Measurements from ENCODE around the gene KCNJ3.

Gene KCNJ3

DNA sequence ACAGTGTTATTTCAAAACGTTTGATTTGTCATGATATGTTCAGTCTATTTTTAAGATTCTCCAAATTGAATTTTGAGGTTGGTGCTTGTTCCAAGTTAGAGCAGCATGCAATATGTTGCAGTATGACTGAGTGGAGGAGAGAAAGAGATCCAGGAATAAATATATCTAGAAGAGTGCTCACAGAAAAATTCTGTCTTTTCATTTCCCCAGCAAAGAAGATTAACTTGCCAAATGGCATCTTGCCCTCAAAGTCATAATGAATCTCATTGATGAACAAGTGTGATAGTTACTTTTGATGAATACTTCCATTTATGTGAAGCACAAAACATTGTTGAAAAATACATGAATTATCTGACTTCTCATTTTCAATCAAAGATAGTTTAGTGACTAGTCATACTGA lies 95.9 kb downstream of the KCNJ3 start:
- Histone ChIP-seq H3K4me1 (ENCODE audit: insufficient read depth, poor library complexity, severe bottlenecking) (no peaks in the 10 kb centered on the region), H3K9me3 (ENCODE audit: severe bottlenecking) (no peaks in the 10 kb centered on the region), H3K27ac (ENCODE audit: poor library complexity, severe bottlenecking) (no peak overlapping the region), H3K4me3 (ENCODE audit: severe bottlenecking) (no peak overlapping the region), H3K27me3 (ENCODE audit: insufficient read depth, poor library complexity, severe bottlenecking) (peaks cover 3% of the 10 kb centered on the region), H3K36me3 (ENCODE audit: low read depth) (no peaks in the 10 kb centered on the region)
- ATAC-seq (ENCODE audit: low read depth) (no peak), DNase-seq (ENCODE audit: low spot score) (no peak)
- TF ChIP-seq, protein P1, sequence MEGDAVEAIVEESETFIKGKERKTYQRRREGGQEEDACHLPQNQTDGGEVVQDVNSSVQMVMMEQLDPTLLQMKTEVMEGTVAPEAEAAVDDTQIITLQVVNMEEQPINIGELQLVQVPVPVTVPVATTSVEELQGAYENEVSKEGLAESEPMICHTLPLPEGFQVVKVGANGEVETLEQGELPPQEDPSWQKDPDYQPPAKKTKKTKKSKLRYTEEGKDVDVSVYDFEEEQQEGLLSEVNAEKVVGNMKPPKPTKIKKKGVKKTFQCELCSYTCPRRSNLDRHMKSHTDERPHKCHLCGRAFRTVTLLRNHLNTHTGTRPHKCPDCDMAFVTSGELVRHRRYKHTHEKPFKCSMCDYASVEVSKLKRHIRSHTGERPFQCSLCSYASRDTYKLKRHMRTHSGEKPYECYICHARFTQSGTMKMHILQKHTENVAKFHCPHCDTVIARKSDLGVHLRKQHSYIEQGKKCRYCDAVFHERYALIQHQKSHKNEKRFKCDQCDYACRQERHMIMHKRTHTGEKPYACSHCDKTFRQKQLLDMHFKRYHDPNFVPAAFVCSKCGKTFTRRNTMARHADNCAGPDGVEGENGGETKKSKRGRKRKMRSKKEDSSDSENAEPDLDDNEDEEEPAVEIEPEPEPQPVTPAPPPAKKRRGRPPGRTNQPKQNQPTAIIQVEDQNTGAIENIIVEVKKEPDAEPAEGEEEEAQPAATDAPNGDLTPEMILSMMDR (IDR thresholded peaks at IDR 0.05; ENCODE audit: poor library complexity, severe bottlenecking): no peak

DNA sequence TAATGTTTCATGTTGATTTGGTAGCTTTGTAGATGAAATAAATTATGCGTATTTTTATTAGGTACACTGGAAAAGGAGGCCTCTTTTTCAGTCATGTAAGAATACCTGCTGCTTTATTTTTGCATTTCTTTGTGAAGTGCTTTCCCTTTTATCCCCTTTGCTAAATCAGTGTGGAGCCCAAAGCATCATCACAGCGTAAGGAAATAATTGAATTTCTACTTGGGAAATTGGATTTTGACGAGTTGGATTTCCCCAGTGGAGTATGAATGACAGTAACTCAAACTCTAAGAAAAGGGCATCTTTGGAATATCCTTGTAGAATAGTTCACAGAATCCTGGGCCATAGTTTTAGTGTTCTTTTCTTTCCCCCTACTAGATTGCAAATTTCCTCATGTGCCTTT lies 97.2 kb downstream of the KCNJ3 start:
- H3K36me3 ChIP-seq (ENCODE audit: low read depth): no peaks in the 10 kb centered on the region
- H3K27me3 ChIP-seq (ENCODE audit: insufficient read depth, poor library complexity, severe bottlenecking): peaks cover 3% of the 10 kb centered on the region
- no peak overlapping the region for H3K27ac ChIP-seq (ENCODE audit: poor library complexity, severe bottlenecking)
- ATAC-seq (ENCODE audit: low read depth): no peak
- no peak overlapping the region for H3K4me3 ChIP-seq (ENCODE audit: severe bottlenecking)
- H3K9me3 ChIP-seq (ENCODE audit: severe bottlenecking): no peaks in the 10 kb centered on the region
- DNase-seq (ENCODE audit: low spot score): no peak
- no peaks in the 10 kb centered on the region for H3K4me1 ChIP-seq (ENCODE audit: insufficient read depth, poor library complexity, severe bottlenecking)
- TF ChIP-seq, protein P1 (IDR thresholded peaks at IDR 0.05; ENCODE audit: poor library complexity, severe bottlenecking): no peak

DNA sequence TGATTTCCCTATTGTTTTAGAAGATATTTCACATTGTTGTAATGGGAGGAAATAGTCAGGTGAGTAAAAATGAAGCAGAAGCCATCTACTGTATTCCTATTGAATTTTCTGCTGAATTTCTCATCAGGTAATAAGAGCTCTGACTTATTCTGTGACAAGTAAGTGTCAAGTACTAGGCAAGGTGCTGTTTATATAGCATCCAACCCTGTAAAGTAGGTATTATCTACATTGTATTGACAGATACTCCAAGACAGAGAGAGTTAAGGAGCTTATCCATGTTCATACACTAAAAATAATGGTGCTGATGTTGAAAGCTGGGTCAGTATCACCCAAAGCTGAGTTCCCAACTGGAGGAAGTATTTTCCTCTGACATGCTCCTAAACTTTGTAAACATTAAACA lies 106.0 kb downstream of the KCNJ3 start:
- Histone ChIP-seq H3K27me3 (ENCODE audit: insufficient read depth, poor library complexity, severe bottlenecking) (no peaks in the 10 kb centered on the region), H3K36me3 (ENCODE audit: low read depth) (no peaks in the 10 kb centered on the region), H3K4me1 (ENCODE audit: insufficient read depth, poor library complexity, severe bottlenecking) (no peaks in the 10 kb centered on the region), H3K27ac (ENCODE audit: poor library complexity, severe bottlenecking) (no peak overlapping the region), H3K4me3 (ENCODE audit: severe bottlenecking) (no peak overlapping the region), H3K9me3 (ENCODE audit: severe bottlenecking) (no peaks in the 10 kb centered on the region)
- TF ChIP-seq, protein P1 (IDR thresholded peaks at IDR 0.05; ENCODE audit: poor library complexity, severe bottlenecking): no peak
- no peak for ATAC-seq (ENCODE audit: low read depth)
- DNase-seq (ENCODE audit: low spot score): no peak

DNA sequence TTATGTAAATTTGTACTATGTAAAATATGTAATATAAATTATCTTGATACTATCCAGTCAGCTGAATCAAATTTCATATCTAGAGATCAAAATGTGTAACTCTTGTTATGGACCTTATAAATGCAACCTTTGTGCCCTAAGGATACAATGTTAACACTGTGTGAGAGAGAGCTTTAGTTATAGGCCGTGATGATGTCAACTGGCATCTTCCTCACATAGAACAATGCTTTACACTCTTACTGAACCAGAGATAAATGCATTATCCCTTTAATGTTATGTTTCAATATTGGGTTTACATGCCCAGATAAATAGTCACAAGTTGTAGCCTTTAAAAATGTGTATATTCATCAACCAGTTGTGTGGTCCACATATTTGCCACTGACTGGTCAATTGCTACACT lies 115.1 kb downstream of the KCNJ3 start:
- no peaks in the 10 kb centered on the region for H3K27me3 ChIP-seq (ENCODE audit: insufficient read depth, poor library complexity, severe bottlenecking)
- no peaks in the 10 kb centered on the region for H3K36me3 ChIP-seq (ENCODE audit: low read depth)
- ATAC-seq (ENCODE audit: low read depth) (no peak), DNase-seq (ENCODE audit: low spot score) (no peak)
- TF ChIP-seq, protein P1 (IDR thresholded peaks at IDR 0.05; ENCODE audit: poor library complexity, severe bottlenecking): no peak
- no peak overlapping the region for H3K27ac ChIP-seq (ENCODE audit: poor library complexity, severe bottlenecking)
- no peaks in the 10 kb centered on the region for H3K4me1 ChIP-seq (ENCODE audit: insufficient read depth, poor library complexity, severe bottlenecking)
- no peak overlapping the region for H3K4me3 ChIP-seq (ENCODE audit: severe bottlenecking)
- H3K9me3 ChIP-seq (ENCODE audit: severe bottlenecking): no peaks in the 10 kb centered on the region

DNA sequence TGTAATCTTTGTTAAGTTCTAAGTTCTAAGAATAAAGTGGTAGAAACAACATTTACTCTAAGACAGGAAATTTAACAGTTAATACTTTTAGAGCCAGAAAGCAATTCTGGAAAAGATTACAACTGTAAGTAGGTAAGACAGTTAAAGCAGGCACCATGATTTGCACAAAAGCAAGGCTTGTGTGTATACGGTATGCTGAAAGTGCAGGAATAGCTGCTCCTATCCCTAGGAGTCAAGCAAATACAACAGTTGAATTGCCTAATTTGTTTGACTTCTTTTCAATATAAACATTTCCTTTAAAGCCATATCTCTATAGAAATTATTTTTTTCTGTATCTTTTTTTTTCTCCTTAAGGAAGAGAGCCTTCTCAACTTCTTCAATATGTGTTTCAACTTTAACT lies 116.4 kb downstream of the KCNJ3 start:
- no peak overlapping the region for H3K4me3 ChIP-seq (ENCODE audit: severe bottlenecking)

More for the DNA sequence above, 116.4 kb downstream of the KCNJ3 start:
- no peaks in the 10 kb centered on the region for H3K4me1 ChIP-seq (ENCODE audit: insufficient read depth, poor library complexity, severe bottlenecking)
- H3K36me3 ChIP-seq (ENCODE audit: low read depth): no peaks in the 10 kb centered on the region
- ATAC-seq (ENCODE audit: low read depth) (no peak), DNase-seq (ENCODE audit: low spot score) (no peak)
- no peak overlapping the region for H3K27ac ChIP-seq (ENCODE audit: poor library complexity, severe bottlenecking)
- TF ChIP-seq, protein P1 (IDR thresholded peaks at IDR 0.05; ENCODE audit: poor library complexity, severe bottlenecking): no peak
- no peaks in the 10 kb centered on the region for H3K9me3 ChIP-seq (ENCODE audit: severe bottlenecking)
- H3K27me3 ChIP-seq (ENCODE audit: insufficient read depth, poor library complexity, severe bottlenecking): no peaks in the 10 kb centered on the region

All from RWPE2 (cell line).